Heart left ventricle (tissue), 13 donors: ENCODE results near the gene SLC35B4.

Experiments
- CTCF ChIP-seq, 12 donors: fragments of 200-600 bp; sonication (generic) in 4 of 12; IDR thresholded peaks; one replicate each; pipeline versions ENCODE4 v1.5.0 to v1.8.0; 2018 to 2022; ENCODE audit warnings: antibody characterized with exemption in 12 of 12, mild to moderate bottlenecking in 5 of 12
- POLR2A ChIP-seq, 2 donors: fragments of 450-650 bp; IDR thresholded peaks; one replicate each; pipeline ENCODE4 v1.6.1; 2017; ENCODE audit warnings: antibody characterized with exemption in 2 of 2, mild to moderate bottlenecking in 2 of 2, moderate library complexity in 2 of 2
- donor health status: ischemic (EF 13 %, LVEDD 7.1; RV severe dilation, severe dysfunction).
- donor health status: DM: no; HTN: yes; CAD: no.
- donor health status: DM: no; HTN: no; CAD: no.
- donor health status: ischemic (EF 25% LVEDD 6.9; RV normal size, moderate dysfunction).
- donor health status: ischemic (EF 25% LVEDD 5.7; RV mildly dilated, moderate dysfunction).
- donor health status: ischemic (EF 35%, LVEDD 5.7; RV mildly dilated, moderate dysfunction).
- donor health status: nonischemic (EF 11% LVEDD 7.7; RV severe dilation, severe dysfunction).
- donor health status: DM: yes; HTN: yes; CAD: no.
- donor health status: PGD.
- donor health status: ischemic (EF 29% LVEDD 5.4; RV normal size, mild dysfunction).
- donor health status: nonischemic (EF 23%, LVEDD 6.1; RV moderate dilation, normal function).

DNA sequence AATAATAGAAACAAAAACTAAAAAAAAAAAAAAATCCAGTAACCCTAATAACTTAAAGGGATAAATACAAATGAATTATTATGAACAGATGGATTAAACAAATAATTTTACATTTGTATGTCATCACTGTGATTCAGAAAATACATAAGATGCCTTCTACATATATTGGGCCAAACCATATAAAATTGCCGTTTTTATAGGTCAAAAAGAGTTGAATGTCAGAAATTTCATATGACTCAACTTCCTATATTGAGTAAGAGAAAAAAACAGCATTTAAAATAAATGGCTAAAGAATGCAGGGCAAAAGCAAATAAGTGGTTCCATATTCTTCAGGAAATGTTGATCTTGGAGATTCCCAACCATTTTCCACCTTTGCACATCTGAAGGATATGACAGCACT is 9.4 kb downstream of the SLC35B4 start:
- TF ChIP-seq POLR2A (IDR thresholded peaks at IDR 0.05) (no peak), CTCF (IDR thresholded peaks at IDR 0.05) (no peak)
